Neural progenitor cell (in vitro differentiated cells): ENCODE data around the gene CDA. TPM values are rescaled to one million over a fixed set of nuclear protein-coding genes. Genes with fewer than 3 reads are reported as not detected.

Experiments used
- DNase-seq: peaks from one replicate; pipeline ENCODE4 v3.0.0-alpha.2; 2016; ENCODE audit warnings: low spot score
- H2AFZ ChIP-seq: fragments of 200-600 bp; sonication (generic); replicated peaks from 2 replicates; pipeline ENCODE4 v1.6.1; 2016; ENCODE audit warnings: antibody characterized with exemption
- H3F3A ChIP-seq: fragments of 200-600 bp; sonication (generic); 2 replicates; pipeline ENCODE4 v1.6.1; 2016; ENCODE audit warnings: antibody characterized with exemption, low read depth
- H3K27ac ChIP-seq: fragments of 200-600 bp; sonication (generic); 2 replicates; pipeline ENCODE4 v1.5.1; 2016; ENCODE audit warnings: mild to moderate bottlenecking
- H3K27me3 ChIP-seq: fragments of 200-600 bp; sonication (generic); 2 replicates; pipeline ENCODE4 v1.6.1; 2016; ENCODE audit warnings: mild to moderate bottlenecking, moderate library complexity
- H3K36me3 ChIP-seq: fragments of 200-600 bp; sonication (generic); 2 replicates; pipeline ENCODE4 v1.5.1; 2016
- H3K4me1 ChIP-seq: fragments of 200-600 bp; sonication (generic); 2 replicates; pipeline ENCODE4 v1.6.1; 2016; ENCODE audit warnings: mixed run types
- H3K4me2 ChIP-seq: fragments of 200-600 bp; sonication (generic); 2 replicates; pipeline ENCODE4 v1.6.1; 2016
- H3K4me3 ChIP-seq: fragments of 200-600 bp; sonication (generic); 2 replicates; pipeline ENCODE4 v1.5.1; 2016
- H3K79me2 ChIP-seq: fragments of 200-600 bp; sonication (generic); 2 replicates; pipeline ENCODE4 v1.6.1; 2016; ENCODE audit warnings: low read depth
- H3K9ac ChIP-seq: fragments of 200-600 bp; sonication (generic); 2 replicates; pipeline ENCODE4 v1.6.1; 2016
- H3K9me3 ChIP-seq: fragments of 200-600 bp; sonication (generic); 2 replicates; pipeline ENCODE4 v1.5.1; 2016; ENCODE audit warnings: low read depth
- H4K20me1 ChIP-seq: fragments of 200-600 bp; sonication (generic); 2 replicates; pipeline ENCODE4 v1.6.1; 2016; ENCODE audit warnings: low read depth
- H3K27ac Mint-ChIP-seq: 3 replicates; pipeline ENCODE4 v1.8.0; 2021; ENCODE audit warnings: mixed read lengths
- H3K27me3 Mint-ChIP-seq: 2 replicates; pipeline ENCODE4 v1.8.0; 2022; ENCODE audit warnings: low read depth, mild to moderate bottlenecking, inconsistent platforms, moderate library complexity, mixed read lengths; ENCODE audit not compliant: insufficient read depth
- H3K36me3 Mint-ChIP-seq: 3 replicates; pipeline ENCODE4 v1.8.0; 2021; ENCODE audit warnings: mixed read lengths
- H3K4me1 Mint-ChIP-seq: 3 replicates; pipeline ENCODE4 v1.8.0; 2021; ENCODE audit warnings: mixed read lengths
- H3K4me3 Mint-ChIP-seq: 3 replicates; pipeline ENCODE4 v1.8.0; 2021; ENCODE audit warnings: mild to moderate bottlenecking, moderate library complexity, mixed read lengths
- H3K9me3 Mint-ChIP-seq: 3 replicates; pipeline ENCODE4 v1.8.0; 2020; ENCODE audit warnings: mixed read lengths
- CTCF ChIP-seq: fragments of 200-600 bp; sonication (generic); IDR thresholded peaks from 2 replicates; pipeline ENCODE4 v1.5.1; 2017; ENCODE audit warnings: antibody characterized with exemption, mild to moderate bottlenecking
- EZH2 ChIP-seq: fragments of 200-600 bp; sonication (generic); IDR thresholded peaks from 2 replicates; pipeline ENCODE4 v1.6.1; 2017; ENCODE audit warnings: antibody characterized with exemption, mild to moderate bottlenecking, moderate library complexity
- EZH2phosphoT487 ChIP-seq: fragments of 200-600 bp; sonication (generic); IDR thresholded peaks from 2 replicates; pipeline ENCODE4 v1.6.1; 2017; ENCODE audit warnings: antibody characterized with exemption
- total RNA-seq: library from RNA; depleted of rRNA; stranded (reverse); fragments of >200 nt; gene quantifications from 2 replicates; pipeline ENCODE4 v1.2.3, GENCODE V29; 2015; ENCODE audit warnings: low replicate concordance

CDA gene
- total RNA-seq, 1 donor from 2014 or later, result 0.64 TPM

GRCh38 chr1:20630729-20631128, 41.8 kb downstream of the CDA start:
- H3K27me3 ChIP-seq, result no peaks in the 10 kb centered on the region
- no peaks in the 10 kb centered on the region for H4K20me1 ChIP-seq
- H3K4me3 ChIP-seq, result no peak overlapping the region
- H3K79me2 ChIP-seq, result no peaks in the 10 kb centered on the region
- peaks cover 12% of the 10 kb centered on the region for H3K9me3 Mint-ChIP-seq
- H3K9me3 ChIP-seq, result no peaks in the 10 kb centered on the region
- peaks cover 3% of the 10 kb centered on the region for H3K36me3 Mint-ChIP-seq
- H3K4me1 ChIP-seq, result peaks cover 8% of the 10 kb centered on the region
- no peaks in the 10 kb centered on the region for H3K36me3 ChIP-seq
- H3K27ac Mint-ChIP-seq, result no peak overlapping the region
- no peak for DNase-seq
- H3K4me2 ChIP-seq, result no peak overlapping the region
- peaks cover 23% of the 10 kb centered on the region for H3K4me1 Mint-ChIP-seq
- no peak overlapping the region for H2AFZ ChIP-seq
- no peak overlapping the region for H3K4me3 Mint-ChIP-seq
- H3K27me3 Mint-ChIP-seq, result peaks cover 6% of the 10 kb centered on the region
- peaks cover 15% of the 10 kb centered on the region for H3F3A ChIP-seq
- TF ChIP-seq CTCF, result no peak
- no peak for TF ChIP-seq EZH2phosphoT487
- no peak for TF ChIP-seq EZH2
- H3K9ac ChIP-seq, result no peak overlapping the region
- no peak overlapping the region for H3K27ac ChIP-seq

GRCh38 chr1:20632386-20632785, 43.5 kb downstream of the CDA start:
- DNase-seq, result no peak
- no peaks in the 10 kb centered on the region for H3K27me3 ChIP-seq
- Mint-ChIP-seq H3K27me3 (peaks cover 4% of the 10 kb centered on the region), H3K4me3 (peak overlapping the region; percentile 85), H3K36me3 (peaks cover 3% of the 10 kb centered on the region), H3K27ac (no peak overlapping the region), H3K4me1 (peaks cover 21% of the 10 kb centered on the region), H3K9me3 (peaks cover 10% of the 10 kb centered on the region)
- H3K4me2 ChIP-seq, result no peak overlapping the region
- H3K4me1 ChIP-seq, result peaks cover 8% of the 10 kb centered on the region
- H2AFZ ChIP-seq, result no peak overlapping the region
- H3K9me3 ChIP-seq, result no peaks in the 10 kb centered on the region
- H3K9ac ChIP-seq, result no peak overlapping the region
- H3K27ac ChIP-seq, result no peak overlapping the region
- H3K4me3 ChIP-seq, result no peak overlapping the region
- peaks cover 15% of the 10 kb centered on the region for H3F3A ChIP-seq
- no peaks in the 10 kb centered on the region for H4K20me1 ChIP-seq
- no peaks in the 10 kb centered on the region for H3K79me2 ChIP-seq
- no peak for TF ChIP-seq CTCF
- no peak for TF ChIP-seq EZH2phosphoT487
- no peaks in the 10 kb centered on the region for H3K36me3 ChIP-seq

- TF ChIP-seq CTCF (peak; percentile 98), EZH2phosphoT487 (no peak)
- no peaks in the 10 kb centered on the region for H3K36me3 Mint-ChIP-seq
- peaks cover 15% of the 10 kb centered on the region for H3F3A ChIP-seq
- H3K27ac ChIP-seq, result no peak within 1 kb of the TSS
- DNase-seq, result peak; percentile 92
- peaks cover 5% of the 10 kb centered on the region for H3K9me3 Mint-ChIP-seq
- H3K27ac Mint-ChIP-seq, result peak within 1 kb of the TSS; percentile 81
- peak within 1 kb of the TSS; percentile 99 for H3K4me2 ChIP-seq
- H4K20me1 ChIP-seq, result no peaks in the 10 kb centered on the region
- no peaks in the 10 kb centered on the region for H3K36me3 ChIP-seq
- peaks cover 14% of the 10 kb centered on the region for H3K4me1 Mint-ChIP-seq
- H2AFZ ChIP-seq, result peak within 1 kb of the TSS; percentile 99
- no peaks in the 10 kb centered on the region for H3K79me2 ChIP-seq
- no peaks in the 10 kb centered on the region for H3K27me3 ChIP-seq
- peak within 1 kb of the TSS; percentile 35 for H3K9ac ChIP-seq
- peak within 1 kb of the TSS; percentile 91 for H3K4me3 ChIP-seq
- H3K27me3 Mint-ChIP-seq, result no peaks in the 10 kb centered on the region
- peak within 1 kb of the TSS; percentile 92 for H3K4me3 Mint-ChIP-seq
- H3K9me3 ChIP-seq, result no peaks in the 10 kb centered on the region
- peaks cover 8% of the 10 kb centered on the region for H3K4me1 ChIP-seq
These were observed 44.5 kb downstream of the CDA start, which contains the start of gene PINK1 for GRCh38 chr1:20633190-20634064. Gene PINK1, plus strand, starts transcription at chr1:20633458. Its CDS starts 91 bp downstream, at chr1:20633549.
